HepG2 (cell line): ENCODE data around the gene SYTL5.

Experiments used
- KAT7 ChIP-seq: IDR thresholded peaks from 2 replicates; pipeline ENCODE4 v1.6.1; 2018; ENCODE audit warnings: borderline replicate concordance, missing compliant biosample characterization
- RAD21 ChIP-seq: fragments of 450-650 bp; formaldehyde crosslinking; IDR thresholded peaks from 2 replicates; pipeline ENCODE4 v1.5.0; 2020; ENCODE audit warnings: mild to moderate bottlenecking
- TF ChIP-seq, protein P1 (sequence below): sonication (generic); formaldehyde crosslinking; IDR thresholded peaks from 2 replicates; pipeline ENCODE4 v1.5.0; 2020; ENCODE audit warnings: mild to moderate bottlenecking, missing genetic modification reagents, moderate library complexity
- TF ChIP-seq, protein P2 (sequence below): sonication (generic); formaldehyde crosslinking; IDR thresholded peaks from 2 replicates; pipeline ENCODE4 v1.4.0; 2020; ENCODE audit warnings: missing genetic modification reagents

DNA sequence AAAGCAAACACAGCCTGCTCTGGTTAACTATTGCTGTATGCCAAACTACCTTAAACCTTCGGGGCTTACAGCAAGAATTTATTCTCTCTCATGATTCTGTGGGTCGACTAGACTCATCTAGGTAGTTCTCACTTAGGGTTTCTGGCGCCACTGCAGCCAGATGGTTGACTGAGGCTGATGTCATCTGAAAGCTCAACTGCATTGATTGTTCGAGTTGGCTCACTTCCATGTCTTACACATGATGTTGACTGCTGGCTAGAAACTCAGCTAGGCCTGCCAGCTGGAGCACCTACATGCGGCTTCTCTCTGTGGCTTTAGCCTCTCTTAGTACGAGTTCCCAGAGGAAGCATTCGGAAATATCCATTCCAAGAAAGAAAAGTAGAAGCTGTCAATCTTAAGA is 111.1 kb downstream of the SYTL5 start:
- TF ChIP-seq, protein P1, sequence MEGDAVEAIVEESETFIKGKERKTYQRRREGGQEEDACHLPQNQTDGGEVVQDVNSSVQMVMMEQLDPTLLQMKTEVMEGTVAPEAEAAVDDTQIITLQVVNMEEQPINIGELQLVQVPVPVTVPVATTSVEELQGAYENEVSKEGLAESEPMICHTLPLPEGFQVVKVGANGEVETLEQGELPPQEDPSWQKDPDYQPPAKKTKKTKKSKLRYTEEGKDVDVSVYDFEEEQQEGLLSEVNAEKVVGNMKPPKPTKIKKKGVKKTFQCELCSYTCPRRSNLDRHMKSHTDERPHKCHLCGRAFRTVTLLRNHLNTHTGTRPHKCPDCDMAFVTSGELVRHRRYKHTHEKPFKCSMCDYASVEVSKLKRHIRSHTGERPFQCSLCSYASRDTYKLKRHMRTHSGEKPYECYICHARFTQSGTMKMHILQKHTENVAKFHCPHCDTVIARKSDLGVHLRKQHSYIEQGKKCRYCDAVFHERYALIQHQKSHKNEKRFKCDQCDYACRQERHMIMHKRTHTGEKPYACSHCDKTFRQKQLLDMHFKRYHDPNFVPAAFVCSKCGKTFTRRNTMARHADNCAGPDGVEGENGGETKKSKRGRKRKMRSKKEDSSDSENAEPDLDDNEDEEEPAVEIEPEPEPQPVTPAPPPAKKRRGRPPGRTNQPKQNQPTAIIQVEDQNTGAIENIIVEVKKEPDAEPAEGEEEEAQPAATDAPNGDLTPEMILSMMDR (CRISPR knock-in tag): no peak
- TF ChIP-seq, protein P2, sequence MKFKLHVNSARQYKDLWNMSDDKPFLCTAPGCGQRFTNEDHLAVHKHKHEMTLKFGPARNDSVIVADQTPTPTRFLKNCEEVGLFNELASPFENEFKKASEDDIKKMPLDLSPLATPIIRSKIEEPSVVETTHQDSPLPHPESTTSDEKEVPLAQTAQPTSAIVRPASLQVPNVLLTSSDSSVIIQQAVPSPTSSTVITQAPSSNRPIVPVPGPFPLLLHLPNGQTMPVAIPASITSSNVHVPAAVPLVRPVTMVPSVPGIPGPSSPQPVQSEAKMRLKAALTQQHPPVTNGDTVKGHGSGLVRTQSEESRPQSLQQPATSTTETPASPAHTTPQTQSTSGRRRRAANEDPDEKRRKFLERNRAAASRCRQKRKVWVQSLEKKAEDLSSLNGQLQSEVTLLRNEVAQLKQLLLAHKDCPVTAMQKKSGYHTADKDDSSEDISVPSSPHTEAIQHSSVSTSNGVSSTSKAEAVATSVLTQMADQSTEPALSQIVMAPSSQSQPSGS: no peak
- no peak for TF ChIP-seq RAD21
- TF ChIP-seq KAT7 (CRISPR knock-in tag): no peak
